Mucosa of descending colon (tissue), 3 donors: ENCODE data around the gene CD19. TPM values are rescaled to one million over a fixed set of nuclear protein-coding genes. Genes with fewer than 3 reads are reported as not detected.

Experiments
- ATAC-seq: fragments of 200-7000 bp; cut with Tn5 transposase; one replicate; pipeline ENCODE4 v1.9.1; 2020; ENCODE audit warnings: mild to moderate bottlenecking, moderate library complexity
- DNase-seq, 3 donors: peaks; one replicate each; pipeline ENCODE4 v3.0.0-alpha.2; 2020
- H3K36me3 ChIP-seq: fragments of 200-600 bp; one replicate; pipeline ENCODE4 v1.8.0; 2021; ENCODE audit warnings: low read depth, mild to moderate bottlenecking
- H3K4me1 ChIP-seq: fragments of 200-600 bp; one replicate; pipeline ENCODE4 v1.8.0; 2021; ENCODE audit warnings: low read depth, mild to moderate bottlenecking
- H3K4me3 ChIP-seq: fragments of 200-600 bp; one replicate; pipeline ENCODE4 v1.8.0; 2021; ENCODE audit warnings: mild to moderate bottlenecking
- H3K9me3 ChIP-seq: fragments of 200-600 bp; one replicate; pipeline ENCODE4 v1.8.0; 2021; ENCODE audit warnings: mild to moderate bottlenecking
- intact Hi-C, 2 donors: fragments of 100-400 bp; cut with DNase I in 1 of 2; cut with micrococcal nuclease in 1 of 2; formaldehyde crosslinking; loops; one replicate each; pipeline versions ENCODE4 v1.11.0 to v1.11.1; 2022; cut with DNase I, micrococcal nuclease
- total RNA-seq, 3 donors: library from RNA; stranded (reverse); fragmentation: NEBNext Ultra II Directional in 2 of 3; extraction: Animal tissue kit (Norgen Biotek cat#: 25700) in 2 of 3; gene quantifications; one replicate each; pipeline versions ENCODE4 v1.2.1 to v1.2.4, GENCODE V29; 2021 to 2023
- TF ChIP-seq, protein P1 (sequence below): fragments of 200-600 bp; IDR thresholded peaks from one replicate; pipeline ENCODE4 v1.8.0; 2022; ENCODE audit warnings: antibody characterized with exemption, mild to moderate bottlenecking
- donor health status: DM: no; HTN: no; CAD: no; lungs with moderate emphysema.
- donor health status: DM: no; HTN: no; CAD: no.
- donor health status: DM: no; HTN: yes; CAD: no.

CD19 gene
- total RNA-seq, 3 donors from 2014 or later, result 0.29 to 0.65 (median 0.38) TPM

DNA sequence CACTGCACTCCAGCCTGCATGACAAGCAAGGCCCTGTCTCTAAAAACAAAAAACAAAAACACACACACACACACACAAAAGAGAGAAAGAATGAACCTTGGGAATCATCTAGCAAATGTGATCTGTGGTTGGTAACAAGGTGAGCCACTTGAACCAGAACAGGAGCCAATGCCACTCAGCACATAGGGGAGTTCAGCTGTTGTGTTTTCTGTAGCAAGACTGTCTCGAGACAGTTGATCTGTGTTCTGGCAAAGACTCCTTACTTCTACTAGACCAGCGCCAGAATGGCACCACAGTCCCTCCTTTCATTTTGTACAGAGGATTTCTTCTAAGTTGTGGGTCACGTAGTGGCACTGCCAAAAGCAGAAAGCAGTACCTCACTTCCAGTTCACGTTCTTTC, 32.8 kb upstream of the CD19 start:
- Histone ChIP-seq H3K36me3 (no peaks in the 10 kb centered on the region), H3K9me3 (no peaks in the 10 kb centered on the region), H3K4me3 (no peak overlapping the region), H3K4me1 (no peaks in the 10 kb centered on the region)
- DNase-seq (no peak), ATAC-seq (no peak)
- intact Hi-C loops, result no loop called here
- TF ChIP-seq, protein P1, sequence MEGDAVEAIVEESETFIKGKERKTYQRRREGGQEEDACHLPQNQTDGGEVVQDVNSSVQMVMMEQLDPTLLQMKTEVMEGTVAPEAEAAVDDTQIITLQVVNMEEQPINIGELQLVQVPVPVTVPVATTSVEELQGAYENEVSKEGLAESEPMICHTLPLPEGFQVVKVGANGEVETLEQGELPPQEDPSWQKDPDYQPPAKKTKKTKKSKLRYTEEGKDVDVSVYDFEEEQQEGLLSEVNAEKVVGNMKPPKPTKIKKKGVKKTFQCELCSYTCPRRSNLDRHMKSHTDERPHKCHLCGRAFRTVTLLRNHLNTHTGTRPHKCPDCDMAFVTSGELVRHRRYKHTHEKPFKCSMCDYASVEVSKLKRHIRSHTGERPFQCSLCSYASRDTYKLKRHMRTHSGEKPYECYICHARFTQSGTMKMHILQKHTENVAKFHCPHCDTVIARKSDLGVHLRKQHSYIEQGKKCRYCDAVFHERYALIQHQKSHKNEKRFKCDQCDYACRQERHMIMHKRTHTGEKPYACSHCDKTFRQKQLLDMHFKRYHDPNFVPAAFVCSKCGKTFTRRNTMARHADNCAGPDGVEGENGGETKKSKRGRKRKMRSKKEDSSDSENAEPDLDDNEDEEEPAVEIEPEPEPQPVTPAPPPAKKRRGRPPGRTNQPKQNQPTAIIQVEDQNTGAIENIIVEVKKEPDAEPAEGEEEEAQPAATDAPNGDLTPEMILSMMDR, result no peak

DNA sequence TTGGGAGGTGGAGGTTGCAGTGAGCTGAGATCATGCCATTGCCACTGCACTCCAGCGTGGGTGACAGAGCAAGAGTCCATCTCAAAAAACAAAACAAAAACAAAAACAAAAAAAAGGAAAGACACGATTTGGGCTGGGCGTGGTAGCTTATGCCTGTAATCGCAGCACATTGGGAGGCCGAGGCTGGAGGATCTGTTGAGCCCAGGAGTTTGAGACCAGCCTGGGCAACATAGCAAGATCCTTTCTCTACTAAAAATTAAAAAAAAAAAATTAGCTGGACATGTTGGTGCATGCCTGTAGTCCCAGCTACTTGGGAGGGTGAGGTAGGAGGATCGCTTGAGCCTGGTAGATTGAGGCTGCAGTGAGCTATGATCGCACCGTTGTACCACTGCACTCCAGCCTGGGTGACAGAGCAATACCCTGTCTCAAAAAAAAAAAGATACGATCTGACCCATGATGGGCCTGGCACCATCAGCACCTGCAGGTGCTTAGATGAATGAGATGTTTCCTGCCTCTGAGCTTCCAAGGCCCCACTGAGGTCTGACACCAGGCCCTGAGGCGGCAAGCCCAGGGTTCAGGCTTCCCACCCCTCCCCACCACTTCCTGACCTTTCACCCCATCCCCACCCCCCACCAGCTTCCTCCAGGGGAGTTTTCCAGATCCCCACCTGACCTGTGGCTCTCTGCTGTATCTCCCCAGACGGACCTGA, 31.7 kb upstream of the CD19 start:
- intact Hi-C loops, result no loop called here
- Histone ChIP-seq H3K9me3 (no peaks in the 10 kb centered on the region), H3K4me1 (no peaks in the 10 kb centered on the region), H3K36me3 (no peaks in the 10 kb centered on the region), H3K4me3 (no peak overlapping the region)
- ATAC-seq (no peak), DNase-seq (no peak)
- TF ChIP-seq, protein P1, result no peak

DNA sequence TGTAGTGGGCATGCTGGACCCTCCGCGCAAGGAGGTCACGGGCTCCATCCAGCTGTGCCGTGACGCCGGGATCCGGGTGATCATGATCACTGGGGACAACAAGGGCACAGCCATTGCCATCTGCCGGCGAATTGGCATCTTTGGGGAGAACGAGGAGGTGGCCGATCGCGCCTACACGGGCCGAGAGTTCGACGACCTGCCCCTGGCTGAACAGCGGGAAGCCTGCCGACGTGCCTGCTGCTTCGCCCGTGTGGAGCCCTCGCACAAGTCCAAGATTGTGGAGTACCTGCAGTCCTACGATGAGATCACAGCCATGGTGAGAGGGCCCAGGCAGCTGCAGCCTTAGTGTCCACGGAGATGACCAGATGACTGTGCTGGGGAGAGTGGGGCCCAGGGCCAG, 31.2 kb upstream of the CD19 start:
- H3K4me1 ChIP-seq, result no peaks in the 10 kb centered on the region
- TF ChIP-seq, protein P1, result no peak
- DNase-seq (no peak), ATAC-seq (no peak)
- H3K4me3 ChIP-seq, result no peak overlapping the region
- no peaks in the 10 kb centered on the region for H3K36me3 ChIP-seq
- intact Hi-C loops, result no loop called here
- H3K9me3 ChIP-seq, result no peaks in the 10 kb centered on the region

DNA sequence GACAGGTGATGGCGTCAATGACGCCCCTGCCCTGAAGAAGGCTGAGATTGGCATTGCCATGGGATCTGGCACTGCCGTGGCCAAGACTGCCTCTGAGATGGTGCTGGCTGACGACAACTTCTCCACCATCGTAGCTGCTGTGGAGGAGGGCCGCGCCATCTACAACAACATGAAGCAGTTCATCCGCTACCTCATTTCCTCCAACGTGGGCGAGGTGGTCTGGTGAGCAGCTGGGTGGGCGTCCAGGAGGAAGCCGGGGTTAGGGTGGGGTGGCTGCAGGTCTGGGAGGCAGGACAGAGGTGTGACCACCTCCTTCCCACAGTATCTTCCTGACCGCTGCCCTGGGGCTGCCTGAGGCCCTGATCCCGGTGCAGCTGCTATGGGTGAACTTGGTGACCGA, 29.9 kb upstream of the CD19 start:
- Histone ChIP-seq H3K4me1 (no peaks in the 10 kb centered on the region), H3K4me3 (no peak overlapping the region), H3K36me3 (no peaks in the 10 kb centered on the region), H3K9me3 (no peaks in the 10 kb centered on the region)
- TF ChIP-seq, protein P1, result no peak
- ATAC-seq (no peak), DNase-seq (no peak)
- intact Hi-C loops, result no loop called here

DNA sequence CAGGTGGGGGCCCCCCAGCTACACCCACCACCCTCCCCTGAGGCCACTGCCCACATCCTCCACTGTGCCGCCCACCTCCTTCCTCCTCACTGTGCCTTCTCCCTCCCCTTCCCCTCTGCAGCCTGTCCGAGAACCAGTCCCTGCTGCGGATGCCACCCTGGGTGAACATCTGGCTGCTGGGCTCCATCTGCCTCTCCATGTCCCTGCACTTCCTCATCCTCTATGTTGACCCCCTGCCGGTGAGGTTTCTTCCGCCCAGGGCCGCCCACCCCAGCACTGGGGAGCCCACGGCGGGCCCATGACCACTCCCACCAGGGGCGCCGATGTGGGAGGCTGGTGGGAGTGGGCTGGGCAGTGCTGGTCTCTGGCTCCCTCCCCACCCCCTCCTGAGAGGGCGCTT, 28.9 kb upstream of the CD19 start:
- ATAC-seq (peak; percentile 6), DNase-seq (no peak)
- Histone ChIP-seq H3K9me3 (no peaks in the 10 kb centered on the region), H3K4me1 (no peaks in the 10 kb centered on the region), H3K4me3 (no peak overlapping the region), H3K36me3 (no peaks in the 10 kb centered on the region)
- intact Hi-C loops, result no loop called here
- TF ChIP-seq, protein P1, result no peak
